Esophagus squamous epithelium (tissue), 4 donors: Measurements from ENCODE around the gene SPDYE3.

Experiments
- CTCF ChIP-seq, 6 experiments: fragments of 450-650 bp in 4 of 6; fragments of 200-600 bp in 2 of 6; sonication (generic) in 2 of 6; IDR thresholded peaks; one replicate each; pipeline ENCODE4 v1.5.1; 2016 to 2019; ENCODE audit warnings: antibody characterized with exemption in 6 of 6, mild to moderate bottlenecking in 4 of 6, moderate library complexity in 4 of 6
- POLR2A ChIP-seq, 4 donors: fragments of 450-650 bp; IDR thresholded peaks; one replicate each; pipeline ENCODE4 v1.6.1; 2017; ENCODE audit warnings: antibody characterized with exemption in 4 of 4, mild to moderate bottlenecking in 4 of 4, moderate library complexity in 3 of 4

GRCh38 chr7:100271716-100272537 lies 35.6 kb upstream of the SPDYE3 start:
- TF ChIP-seq POLR2A (IDR thresholded peaks at IDR 0.05) (peak in 1 of 4 donors; percentile 46), CTCF (IDR thresholded peaks at IDR 0.05) (peak; percentile 11 to 57 (median 46))
